Stimulated activated CD4-positive, alpha-beta T cell treated with anti-CD3 and anti-CD28 coated beads, TNF-alpha, amount 100 ng/mL, for 1 hour (primary cell): Measurements from ENCODE around the gene CLTCL1.

Experiments
- DNase-seq, 3 donors: peaks; one replicate each; pipeline ENCODE4 v3.0.0-alpha.2; 2020; ENCODE audit warnings: low read depth in 3 of 3, low spot score in 1 of 3

CLTCL1 gene

DNA sequence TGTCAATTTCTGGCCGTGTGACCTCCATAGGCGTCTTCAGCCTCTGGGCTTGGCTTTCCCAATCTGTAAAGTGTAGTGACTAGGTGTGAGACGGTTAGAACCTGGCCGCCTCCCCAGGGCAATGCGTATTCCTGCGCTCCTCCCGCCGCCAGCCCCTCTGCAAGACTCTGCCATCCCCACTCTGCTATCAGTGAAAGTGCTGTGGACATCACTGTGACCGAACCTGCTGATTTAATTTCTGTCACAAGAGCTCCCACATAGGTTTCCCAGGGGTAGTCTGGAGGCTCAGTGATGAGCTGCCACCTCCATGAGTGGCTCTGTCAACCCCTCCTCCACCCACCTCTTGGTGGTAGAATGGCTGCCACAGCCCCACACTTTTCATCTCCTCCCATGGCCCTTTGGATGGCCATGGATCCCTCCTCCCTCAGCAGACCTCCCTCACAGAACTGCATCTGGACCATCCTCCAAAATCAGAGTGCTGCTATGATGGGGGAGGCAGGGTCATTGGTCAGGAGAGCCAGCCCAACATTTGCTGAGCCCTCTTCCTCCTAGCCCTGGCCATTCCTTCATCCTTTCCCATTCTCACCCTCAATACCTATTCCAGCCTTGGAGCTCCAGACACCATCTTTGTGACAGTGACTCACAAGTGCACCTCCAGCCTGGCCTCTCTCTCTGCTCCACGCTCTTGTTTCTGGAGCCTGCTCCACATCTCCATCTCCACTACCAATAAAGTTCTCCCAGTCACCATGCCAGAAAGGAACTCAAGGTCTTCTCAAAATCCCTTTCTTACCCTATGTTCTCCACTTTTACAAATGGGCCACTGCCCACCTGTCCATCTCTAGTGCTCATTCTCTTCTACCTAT lies 140.0 kb downstream of the CLTCL1 start:
- DNase-seq, result no peak

DNA sequence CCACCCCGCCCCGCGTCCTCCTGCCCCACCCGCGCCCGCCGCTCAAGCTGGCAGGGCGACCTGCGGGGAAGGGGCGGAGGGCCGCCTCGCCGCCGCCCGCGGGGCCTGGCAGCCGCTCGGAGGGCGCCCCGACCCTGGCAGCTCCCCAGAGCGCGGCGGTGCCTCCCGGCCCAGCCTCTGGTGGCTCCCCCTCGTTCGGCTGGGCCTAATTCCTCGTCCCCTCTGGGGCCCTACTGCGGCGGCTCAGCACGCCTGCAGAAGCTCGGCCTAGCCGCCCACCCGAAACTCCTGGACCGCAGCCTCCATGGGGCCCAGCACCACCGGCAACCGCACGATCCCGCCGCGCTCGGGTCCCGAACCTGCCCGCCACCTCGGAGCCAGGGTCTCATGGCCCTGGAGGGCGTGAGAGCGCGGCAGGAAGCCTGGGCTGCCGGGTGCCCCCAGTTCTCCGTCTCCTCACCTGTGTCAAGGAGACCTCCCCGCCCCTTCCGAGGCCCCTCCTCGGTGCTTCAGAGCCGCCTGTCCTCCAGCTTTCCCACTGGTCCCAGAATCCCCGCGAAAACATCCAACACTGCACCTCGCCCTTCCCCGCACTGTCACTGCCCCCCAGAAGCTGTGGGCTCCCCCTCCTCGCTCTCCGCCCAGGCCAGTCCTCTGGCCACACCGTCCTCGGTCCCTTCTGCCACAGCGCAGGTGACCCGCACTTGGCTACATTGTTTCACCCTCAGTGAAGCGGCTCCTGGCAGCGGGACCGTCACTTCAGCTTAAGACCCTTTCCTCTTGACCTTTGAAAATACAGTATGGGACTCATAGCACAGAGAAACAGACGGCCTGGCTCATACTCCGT lies 140.8 kb downstream of the CLTCL1 start:
- DNase-seq, result no peak

DNA sequence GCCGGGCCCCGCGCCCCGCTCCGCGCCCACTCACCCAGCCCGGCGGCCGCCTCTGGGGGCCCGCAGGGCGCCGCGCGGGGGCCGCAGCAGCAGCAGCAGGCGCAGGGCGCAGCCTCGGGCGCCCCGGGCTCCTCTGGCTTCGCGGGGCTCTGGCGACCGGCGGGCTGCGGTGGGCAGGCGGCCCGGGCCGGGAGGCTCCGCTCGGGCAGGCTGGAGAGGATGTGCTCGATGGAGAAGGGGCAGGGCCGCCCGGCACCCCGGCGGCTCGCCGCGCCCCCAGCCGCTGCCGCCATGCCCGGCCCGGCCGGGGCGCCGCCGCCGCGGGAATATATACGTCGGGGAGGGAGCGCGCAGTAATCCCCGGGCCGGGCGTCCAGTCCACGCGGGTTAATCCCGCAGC lies 141.5 kb downstream of the CLTCL1 start, which contains the start of gene GSC2:
Gene GSC2, minus strand, starts transcription at position 302 of the 400 bp plus-strand sequence. Its CDS starts 9 bp downstream, at position 293.
- DNase-seq, result no peak

DNA sequence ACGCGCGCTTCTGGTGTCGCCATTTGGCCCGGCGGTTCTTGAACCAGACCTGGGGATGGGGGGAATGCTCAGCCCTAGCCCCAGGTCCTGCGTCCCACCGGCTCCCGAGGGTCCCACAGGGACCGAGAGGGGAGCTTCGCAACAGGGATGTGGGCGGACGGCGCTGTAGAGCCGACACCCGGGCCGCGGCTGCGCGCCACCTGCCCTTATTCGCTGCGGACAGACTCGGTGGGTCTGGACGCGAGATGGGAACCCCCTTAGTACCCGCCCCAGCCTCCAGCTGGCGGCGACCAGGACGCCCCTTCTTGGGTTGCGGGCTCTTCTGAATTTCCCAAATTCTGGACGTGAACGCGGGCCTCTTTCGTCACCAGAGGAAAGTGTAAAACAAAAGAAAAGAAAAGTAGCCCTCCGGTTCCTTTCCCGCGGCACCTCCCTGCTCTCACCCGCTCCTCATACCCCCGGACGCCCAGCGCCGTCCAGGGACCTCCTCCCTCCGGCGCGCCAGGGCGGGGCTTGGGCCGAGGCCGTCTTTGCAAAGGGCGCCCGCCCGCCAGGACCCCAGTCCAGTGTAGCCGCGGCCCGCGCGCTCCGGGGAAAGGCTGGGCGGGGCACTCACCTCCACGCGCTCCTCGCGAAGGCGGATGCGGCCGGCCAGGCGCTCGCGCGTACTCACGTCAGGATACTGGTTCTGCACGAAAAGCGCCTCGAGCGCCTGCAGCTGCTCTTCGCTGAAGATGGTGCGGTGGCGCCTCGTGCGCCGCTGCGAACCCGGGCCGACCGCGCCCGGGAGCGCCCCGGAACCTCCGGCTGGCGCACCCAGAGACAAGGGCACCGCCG lies 142.3 kb downstream of the CLTCL1 start:
- DNase-seq, result no peak

DNA sequence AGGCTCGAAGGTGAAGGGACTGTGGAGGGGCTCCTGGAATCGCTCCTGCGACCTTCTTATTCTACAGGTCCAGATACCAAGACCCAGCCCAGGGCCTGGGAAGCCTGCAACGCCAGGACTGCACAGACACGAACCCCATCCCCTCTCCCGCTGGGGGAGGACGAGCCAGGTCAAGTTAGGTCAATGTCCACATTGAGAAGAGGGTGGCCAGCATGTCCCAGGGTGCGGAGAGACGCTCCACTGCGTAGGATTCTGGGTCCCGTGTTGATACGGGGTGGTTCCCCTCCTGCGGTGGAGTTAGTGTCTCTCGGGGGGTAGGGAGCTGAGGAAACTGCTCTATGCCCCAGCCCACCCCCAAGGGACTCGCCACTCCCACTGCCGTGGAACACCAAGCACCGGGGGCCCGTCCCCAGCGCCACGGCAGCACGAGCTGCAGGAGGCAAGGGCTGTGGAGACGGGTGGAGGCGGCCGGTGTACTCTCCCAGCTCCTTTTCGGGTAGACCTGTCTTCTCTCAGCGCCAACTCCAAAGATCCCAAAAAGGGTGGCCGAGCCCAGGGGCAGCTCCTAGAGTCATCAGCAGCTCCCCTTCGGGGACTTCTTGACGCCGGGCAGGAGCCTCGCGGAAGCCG lies 143.0 kb downstream of the CLTCL1 start:
- no peak for DNase-seq

DNA sequence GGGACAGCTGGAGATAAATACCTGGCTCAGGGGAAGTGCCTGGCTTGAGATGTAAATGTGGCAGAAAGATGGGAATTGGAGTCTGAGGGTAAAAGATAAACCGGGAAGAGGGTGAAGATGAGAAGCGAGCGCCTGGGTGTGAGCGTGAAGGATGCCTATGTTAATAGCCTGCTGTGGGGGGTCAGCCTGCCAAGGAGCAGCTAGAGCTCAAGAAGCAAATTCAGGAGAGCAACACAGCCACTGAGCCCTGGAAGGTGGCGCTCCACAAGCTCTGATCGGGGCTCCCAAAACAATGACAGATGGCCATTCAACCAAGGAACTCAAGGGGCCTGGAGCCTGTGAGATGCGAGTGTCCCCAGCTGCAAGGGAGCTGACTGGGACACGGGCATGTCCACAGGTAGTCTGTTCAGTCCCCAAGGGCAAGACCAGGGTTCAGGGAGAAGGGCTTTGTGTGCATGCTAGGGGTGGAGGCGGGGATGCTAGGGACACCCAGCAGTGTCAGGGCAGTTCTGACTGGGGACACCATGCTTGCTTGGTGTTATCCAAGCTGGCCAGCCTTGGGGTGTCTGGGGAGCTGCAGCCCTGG lies 144.2 kb downstream of the CLTCL1 start:
- no peak for DNase-seq

DNA sequence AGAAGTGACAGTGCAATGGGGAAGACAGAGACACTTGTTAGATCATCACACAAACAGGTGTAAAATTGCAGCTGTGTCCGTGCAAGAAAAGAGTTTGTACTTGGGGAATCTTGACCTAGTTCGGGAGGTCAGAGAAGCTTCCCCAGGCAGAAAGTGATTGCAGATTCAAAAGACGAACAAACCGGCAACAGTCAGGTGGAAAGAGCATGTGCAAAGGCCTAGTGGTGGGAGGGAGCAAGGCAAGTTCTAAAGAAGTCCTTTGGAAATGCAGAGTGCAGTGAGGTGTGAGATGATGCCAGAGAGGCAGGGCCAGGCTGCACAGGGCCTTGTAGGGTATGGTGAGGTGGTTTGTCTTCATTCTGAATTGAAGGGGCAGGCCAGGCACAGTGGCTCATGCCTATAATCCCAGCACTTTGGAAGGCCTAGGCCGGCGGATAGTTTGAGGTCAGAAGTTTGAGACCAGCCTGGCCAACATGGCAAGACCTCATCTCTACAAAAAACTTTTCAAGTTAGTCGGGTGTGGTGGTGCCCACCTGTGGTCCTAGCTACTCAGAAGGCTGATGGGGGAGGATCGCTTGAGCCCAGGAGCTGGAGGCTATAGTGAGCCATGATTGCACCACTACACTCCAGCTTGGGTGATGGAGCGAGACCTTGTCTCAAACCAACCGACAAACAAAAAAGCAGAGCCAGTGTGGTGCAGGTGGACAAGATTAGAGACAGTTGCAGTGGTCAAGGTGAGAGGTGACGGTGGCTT lies 145.1 kb downstream of the CLTCL1 start:
- no peak for DNase-seq

DNA sequence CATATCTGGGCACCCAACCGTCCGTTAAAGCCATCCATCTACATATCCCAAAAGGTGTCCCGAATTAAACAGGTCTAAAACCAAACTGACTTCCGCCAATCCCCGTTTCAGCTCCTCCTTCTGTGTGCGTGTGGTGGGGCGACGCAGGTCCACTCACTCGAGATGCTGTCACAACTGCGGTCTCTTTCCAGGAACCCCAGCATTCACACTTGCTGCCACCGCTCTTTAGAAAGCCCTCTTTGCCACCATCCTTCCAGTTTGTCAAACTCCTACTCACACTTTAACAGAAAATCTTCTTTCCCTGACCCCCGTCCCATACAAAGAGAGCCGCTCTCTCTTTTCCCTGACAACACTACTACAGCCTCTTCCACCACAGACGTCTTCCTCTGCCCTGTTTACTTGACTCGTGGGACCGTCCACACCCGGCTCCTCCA lies 147.5 kb downstream of the CLTCL1 start:
- DNase-seq, result no peak

DNA sequence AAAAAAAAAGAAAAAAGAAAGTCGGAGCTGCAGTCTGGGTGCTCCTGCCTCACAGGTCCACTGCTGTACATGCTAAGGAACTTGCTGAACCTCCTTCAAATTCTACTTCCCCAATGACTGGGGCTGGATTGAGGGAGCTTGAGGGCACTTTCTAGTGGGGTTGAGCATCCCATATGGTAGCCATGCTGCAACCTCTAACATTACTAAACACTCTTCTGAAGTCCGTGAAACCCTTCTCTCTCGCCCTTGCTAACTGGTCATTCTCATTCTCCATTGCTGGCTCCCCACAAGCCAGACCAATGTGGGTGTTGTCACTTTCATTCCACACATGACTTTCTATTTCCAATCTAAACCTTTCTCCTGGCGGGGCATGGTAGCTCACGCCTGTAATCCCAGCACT lies 148.3 kb downstream of the CLTCL1 start:
- DNase-seq, result no peak

DNA sequence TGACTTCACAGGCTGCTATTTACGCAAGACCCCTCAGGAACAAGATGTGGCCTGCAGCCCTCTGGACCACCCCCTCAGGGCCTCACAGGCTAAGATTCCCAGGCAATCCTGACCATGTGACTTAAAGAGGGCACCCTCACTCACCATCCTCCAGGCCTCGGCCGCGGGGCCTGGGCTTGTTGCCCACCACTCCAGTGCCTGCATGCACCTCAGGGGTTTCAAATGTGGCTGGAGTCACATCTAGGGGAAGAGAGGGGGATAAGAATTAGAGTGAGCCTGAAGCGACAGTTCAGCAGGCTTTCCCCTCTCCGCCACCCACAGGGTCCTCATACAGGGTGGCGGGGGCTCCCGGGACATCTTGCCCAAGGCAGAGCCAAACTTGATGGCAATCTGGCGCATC lies 149.1 kb downstream of the CLTCL1 start:
- DNase-seq, result no peak

DNA sequence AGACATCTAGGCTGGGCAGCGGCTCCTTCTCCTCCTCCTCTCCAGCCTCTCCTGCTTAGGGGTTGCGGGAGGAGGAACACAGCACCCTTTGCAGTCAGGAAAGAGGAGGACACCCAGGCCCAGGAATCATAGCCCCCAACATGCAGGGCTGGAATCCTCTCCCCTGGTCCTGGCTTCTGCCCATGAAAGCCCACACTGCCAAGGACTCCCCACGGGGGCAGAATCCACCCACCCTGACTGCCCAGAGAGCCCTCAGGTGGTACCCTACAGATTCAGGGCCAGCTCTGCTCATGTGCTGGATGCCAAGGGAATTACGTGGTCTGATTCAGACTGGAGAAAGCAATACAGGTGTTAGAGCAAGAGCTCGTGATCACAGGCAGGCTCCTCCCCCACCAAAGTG lies 151.5 kb downstream of the CLTCL1 start:
- DNase-seq, result no peak

DNA sequence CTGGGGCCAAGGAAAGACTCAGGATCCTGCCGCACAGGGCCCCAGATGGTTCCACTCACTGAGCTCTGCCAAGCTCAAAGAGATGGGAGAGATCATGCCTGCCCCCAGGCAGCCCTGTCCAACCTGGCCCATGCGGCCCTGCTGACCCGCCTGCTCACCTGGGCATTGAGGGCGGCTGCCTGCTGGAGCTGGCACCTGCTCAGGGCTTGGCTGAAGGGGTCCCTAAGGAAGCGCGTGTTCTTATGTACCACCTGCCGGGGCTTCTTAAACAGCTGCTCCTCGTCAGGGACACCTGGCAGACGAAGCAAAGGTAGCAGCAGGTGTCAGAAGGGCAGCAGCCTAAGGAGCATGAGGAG lies 152.5 kb downstream of the CLTCL1 start:
- DNase-seq, result no peak

DNA sequence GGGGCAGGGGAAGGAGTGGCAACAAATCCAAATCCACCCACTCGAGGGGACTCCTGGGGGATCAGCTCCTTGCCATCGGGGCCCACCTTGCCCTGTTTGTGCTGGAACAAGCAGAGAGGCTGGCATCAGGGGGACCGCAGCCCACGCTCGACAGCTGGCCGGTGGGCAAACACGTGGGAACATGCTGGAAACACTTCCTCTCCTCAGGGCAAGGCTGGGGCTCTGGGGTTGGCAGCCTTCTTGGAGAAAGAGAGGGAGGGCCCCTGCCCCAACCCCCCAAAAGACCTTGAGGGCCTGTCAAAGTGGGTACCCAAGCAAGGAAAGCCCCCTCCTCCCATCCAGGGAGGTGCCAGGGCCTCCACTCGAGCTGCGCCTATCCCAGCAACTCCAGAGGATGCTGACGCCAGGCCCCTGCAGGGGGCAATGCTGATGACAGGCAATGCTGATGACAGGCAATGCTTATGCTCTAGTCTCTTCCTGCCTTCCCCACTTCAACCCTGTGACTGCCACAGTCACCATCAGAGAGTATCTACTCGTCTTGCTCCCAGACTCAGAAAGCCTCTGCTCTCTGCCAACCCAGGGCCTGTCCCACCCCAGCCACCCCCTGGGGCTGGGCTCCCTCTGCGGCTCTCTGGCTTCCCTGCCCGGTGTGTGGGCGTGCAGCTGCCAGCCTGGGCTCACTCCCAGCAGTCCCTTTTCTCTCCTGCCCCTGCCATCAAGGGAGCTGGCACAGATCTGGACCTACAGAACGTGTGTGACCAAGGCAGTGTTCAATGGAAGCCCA lies 153.1 kb downstream of the CLTCL1 start:
- no peak for DNase-seq

DNA sequence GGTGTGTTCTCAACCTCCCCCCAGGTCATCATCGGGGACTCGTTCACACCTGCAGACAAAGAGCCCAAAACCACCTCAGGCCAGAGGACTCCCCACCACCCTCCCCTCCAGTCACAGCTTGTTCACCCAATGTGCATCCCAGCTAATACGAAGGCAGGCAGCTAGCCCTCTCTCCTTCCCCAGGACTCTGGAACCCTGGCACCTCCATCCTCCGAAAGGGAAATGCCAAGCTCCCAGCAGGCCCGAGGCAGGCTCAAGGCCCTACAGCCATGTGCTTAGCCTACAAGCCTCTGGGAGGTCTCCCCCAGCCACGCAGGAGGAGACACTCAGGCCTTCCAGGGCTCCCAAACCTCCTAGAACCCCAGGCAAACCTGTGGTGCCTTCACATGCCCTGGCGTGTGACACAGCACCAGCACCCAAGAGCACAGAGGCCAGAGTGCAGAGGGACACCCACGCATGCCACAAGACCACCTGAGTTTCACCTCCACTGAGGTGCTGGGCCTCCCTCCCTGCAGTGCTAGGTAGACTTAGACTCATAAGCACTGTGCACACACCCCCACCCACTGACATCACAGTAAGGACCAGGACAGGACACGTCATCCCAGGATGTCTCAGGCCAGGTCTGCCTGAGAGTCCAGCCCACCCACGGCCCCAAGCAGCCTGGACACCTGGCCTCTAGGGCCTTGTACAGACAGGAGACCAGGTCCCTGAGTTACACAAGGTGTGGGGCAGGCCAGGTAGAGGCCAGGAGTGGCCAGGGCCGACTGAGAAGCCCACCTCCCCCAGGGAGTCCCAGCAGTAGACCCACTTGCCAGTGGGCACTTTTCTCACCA lies 153.9 kb downstream of the CLTCL1 start:
- DNase-seq, result no peak

DNA sequence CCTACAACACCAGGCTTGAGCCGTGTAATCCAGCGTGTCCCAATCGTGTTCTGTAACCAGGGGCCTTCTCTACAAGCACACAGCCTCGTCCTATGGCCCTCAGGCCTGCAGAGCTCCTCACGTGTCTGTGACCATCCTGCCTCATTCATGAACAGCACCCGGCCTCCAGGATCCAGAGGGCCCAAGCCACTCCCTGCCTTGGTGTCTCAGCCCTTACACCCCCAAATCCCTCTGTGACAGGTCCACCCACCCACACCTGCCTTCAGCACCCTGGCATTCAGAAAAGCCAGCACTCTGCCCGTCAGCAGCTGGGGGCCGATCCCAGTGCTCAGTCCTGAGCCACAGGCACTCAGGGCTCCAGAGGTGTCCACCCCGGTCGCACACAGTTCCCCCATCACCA lies 154.6 kb downstream of the CLTCL1 start:
- no peak for DNase-seq

DNA sequence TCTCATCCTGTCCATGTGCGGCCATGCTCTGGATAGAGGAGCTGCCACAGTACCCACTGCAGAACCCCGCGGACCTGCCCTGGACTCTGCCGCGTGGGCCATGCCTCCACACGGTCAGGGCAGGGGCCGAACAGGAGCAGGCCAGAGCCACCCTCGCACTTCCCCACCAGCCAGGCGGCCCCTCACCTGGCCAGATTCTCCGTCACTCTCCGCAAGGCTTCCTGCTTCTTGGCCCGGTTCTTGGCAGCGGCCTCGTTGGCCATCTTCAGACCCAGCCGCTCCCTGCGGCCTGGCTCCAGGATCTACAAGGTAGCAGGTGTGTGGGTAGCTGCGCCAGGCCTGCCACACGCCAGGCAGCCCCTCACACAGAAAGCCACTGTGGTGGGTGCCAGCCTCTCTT lies 156.6 kb downstream of the CLTCL1 start:
- no peak for DNase-seq

DNA sequence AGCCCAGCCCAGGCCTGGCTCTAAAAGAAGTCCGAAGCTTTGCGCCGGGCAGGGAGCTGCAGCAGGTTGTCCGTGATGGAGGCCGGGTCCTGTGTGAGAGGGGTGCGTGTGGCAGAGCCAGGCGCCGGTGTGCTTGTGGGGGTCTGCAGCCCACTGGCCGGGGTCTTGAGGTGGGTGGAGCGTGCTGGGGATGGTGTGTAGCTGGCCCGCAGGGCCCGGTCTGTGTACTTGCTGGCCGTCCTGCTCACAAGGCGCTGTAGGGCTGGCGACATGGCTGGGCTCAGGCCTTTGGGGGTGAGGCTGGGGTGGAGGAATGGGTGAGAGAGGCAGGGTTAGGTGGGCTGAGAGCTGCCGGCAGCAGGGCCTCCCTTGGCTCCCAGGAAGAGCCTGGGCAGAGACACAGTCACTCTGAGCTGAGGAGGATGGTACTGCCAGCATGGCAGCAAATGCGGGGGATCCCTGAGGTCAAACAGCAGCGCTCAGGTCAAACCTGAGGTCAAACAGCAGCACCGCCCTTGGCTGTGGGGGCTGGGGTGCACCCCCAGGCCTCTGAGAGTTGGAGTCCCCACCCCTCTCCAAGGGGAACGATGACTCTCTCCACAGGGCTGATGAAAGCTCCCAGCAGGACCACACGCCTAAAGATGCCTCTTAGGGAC lies 157.2 kb downstream of the CLTCL1 start:
- DNase-seq, result no peak

DNA sequence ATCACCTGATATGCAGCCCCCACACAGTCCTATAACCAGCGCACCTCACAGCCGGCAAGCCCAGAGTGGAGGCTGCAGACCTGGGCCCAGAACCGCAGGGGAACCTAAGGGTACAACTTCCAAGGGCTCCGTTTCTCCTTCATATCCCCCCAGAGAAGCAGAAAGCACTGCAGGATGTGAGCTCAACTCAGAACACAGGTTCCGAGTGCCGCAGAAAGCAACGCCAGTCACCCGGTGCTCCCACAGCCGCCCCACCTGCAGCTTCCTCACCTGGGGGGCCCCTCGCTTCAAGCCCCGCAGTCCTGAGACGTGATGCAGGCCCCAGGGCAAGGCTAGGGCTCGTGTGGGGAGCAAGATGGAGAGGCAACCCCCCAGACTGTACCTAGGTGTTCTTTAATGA lies 158.0 kb downstream of the CLTCL1 start:
- DNase-seq, result no peak
